HG02642 (cell line): ENCODE measurements around the gene COL21A1.

Experiments used
- ATAC-seq: cut with Tn5 transposase; IDR thresholded peaks from one replicate; pipeline ENCODE4 v1.9.1; 2021; ENCODE audit warnings: mild to moderate bottlenecking; ENCODE audit not compliant: unreplicated experiment, poor library complexity

COL21A1 gene

DNA sequence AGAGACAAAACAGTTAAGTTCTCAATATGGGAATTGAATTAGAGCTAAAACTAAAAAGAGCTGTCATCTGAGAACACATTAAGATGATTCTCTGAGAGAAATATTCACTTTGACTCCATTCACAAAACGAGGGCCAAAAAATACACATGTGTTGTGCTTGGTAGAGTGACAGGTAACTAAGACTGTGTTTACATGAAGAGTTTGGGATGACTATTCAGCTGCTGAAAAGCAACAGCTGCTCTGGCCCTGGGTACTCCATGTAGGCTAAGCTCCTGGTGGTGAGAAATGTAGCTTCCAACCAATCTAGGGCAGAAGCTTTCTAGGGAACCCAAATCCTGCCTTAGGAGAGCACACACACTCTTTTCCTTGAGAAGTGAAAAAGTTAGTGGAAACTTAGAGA is 184.5 kb downstream of the COL21A1 start:
- ATAC-seq, result no peak

DNA sequence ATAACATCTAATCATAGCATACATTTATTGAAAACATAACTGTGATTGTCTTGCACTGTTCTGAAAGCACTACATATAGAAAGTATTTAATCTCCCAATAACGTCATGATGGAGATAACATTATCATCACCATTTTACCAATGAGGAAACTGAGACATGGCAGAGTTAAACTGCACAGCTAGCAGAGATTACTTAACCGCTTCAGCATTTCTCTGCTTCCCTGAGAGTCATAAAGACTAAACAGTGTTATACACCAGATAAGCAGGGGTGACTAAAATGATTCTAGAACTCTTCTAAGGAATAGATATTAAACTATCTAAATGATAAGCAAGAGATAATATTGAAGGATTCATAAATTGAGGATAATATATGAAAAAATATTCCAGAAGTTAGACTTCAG is 188.7 kb downstream of the COL21A1 start:
- ATAC-seq, result no peak

DNA sequence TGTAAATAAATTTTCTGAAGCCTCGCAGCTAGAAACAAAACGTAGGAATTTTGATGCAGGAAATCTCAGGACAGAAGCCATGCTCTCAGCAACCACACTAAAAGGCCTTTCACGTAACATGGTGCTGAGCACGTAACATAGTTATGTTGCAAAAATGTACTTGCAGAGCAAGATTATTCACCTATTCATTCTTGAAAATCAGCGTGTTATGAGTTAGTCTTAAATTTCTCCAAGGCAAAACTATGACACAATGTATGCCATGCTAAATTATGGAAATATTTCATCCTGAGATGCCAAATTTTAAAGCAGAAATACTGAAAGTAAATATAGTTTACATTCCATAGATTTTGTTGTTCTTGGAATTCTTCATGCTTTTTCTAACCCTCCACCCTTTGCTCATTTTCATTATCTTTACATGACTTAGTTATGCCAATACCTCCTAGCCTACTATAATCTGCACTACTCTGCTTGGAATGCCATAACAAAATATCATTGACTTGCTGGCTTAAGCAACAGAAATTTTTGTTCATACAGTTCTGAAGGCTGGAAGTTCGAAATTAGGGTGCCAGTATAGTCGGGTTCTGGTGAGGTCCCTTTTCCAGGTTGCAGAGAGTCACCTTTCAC is 192.2 kb downstream of the COL21A1 start:
- ATAC-seq, result no peak

DNA sequence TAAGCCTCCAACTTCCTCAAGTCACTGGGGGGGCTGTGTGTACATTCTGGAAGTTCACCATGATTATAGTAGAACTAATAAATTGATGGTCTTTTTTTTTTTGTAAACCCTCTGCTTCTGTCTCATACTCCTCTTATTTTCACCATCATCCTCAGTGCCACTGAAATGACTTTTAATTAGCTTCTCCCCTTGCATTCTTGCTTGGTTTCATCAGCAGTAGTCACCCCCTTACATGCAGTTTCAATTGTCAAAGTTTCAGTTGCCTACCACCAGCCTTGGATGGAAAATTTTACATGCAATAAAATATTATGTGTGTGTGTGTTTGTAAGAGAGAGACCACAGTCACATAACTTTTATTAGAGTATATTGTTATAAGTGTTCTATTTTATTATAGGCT is 196.2 kb downstream of the COL21A1 start:
- no peak for ATAC-seq

DNA sequence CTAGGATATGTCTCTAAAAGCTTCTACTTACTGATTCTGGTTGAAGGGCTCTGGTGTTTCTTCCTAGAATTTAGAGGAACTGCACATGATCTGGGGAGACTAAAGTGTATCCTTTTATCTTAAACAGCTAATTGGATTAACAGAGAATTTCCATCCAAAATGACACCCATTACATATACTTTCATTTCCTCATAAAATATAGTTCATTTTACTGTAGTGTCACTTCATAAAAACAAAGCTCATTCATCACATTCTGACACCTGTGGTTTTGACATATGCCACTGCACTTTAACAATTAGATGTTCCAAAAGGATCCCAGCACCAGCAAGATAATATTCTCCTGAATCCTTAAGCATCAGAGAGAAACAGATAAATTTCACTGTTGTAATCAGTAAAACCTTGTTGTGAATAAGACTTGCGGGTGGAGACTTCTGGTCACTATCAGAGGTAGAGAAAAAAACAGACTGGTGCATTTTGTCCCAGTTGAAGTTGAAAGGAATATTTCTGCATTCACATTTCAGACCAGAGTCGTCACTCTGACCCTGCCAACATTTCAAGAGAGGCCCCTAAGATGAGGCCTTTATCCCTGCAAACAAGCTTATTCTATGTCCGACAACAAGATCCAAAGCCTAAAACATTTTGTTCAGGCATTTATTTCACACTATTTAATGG is 196.7 kb downstream of the COL21A1 start:
- no peak for ATAC-seq

DNA sequence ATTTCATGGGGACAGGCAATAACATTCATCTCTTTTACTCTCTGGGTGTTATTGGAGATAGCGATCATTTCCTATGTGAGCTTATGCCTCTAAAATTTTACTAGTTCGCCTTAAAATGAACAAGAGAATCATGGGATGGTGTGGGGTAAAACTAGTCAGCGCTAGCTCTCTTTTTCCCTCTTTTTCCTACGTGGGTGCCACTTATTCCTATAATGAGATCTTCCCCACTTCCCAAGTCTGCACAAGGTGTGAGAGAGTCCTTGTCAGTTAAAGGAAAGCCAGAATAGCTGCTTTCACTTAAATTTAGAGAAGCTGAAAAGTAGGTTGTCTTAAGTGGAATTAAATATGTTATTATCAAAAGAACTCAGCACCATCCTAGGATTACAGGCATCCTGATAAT is 198.8 kb downstream of the COL21A1 start:
- no peak for ATAC-seq

DNA sequence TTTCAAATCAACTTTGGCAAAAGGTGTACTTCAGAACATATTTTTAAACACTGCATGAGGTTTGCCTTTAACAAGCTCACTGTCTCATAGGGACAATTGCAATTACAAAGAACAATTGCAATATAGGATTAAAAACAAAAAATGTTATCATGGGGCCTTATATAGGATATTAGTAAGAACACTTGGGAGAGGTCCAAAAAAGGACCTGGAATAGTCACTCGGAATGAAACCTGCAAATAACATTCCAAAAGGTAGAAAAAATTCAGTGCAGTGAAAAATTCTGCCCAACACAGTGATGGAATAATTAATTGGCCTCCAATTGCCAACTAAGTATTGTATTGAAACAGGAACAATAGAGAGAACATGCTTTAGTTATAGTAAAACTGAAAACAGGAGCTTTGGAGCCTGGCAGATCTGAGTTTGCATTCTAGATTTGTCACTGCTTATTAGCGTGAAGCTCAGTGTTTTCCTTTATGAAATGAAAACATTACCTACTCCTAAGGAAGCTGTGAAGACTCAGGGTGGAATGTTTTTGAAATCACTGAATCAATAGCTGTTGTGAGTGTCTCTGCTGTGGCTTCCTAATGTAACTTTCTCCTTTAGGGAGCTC is 199.3 kb downstream of the COL21A1 start:
- ATAC-seq, result no peak

DNA sequence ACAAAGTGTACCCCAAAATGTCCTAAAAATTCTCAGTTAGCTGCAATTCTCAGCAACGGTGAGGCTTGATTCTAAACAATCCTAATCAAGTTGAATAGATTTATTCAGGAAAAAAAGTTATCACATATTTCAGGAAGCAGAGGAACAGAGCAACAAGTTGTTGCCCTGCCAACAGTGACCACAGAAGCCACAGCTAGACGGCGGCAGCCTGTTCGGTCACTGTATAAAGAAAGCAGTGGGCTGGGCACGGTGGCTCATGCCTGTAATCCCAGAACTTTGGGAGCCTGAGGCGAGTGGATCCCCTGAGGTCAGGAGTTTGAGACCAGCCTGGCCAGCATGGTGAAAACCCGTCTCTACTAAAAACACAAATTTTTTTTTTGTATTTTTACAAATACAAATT is 200.8 kb downstream of the COL21A1 start:
- ATAC-seq, result no peak

DNA sequence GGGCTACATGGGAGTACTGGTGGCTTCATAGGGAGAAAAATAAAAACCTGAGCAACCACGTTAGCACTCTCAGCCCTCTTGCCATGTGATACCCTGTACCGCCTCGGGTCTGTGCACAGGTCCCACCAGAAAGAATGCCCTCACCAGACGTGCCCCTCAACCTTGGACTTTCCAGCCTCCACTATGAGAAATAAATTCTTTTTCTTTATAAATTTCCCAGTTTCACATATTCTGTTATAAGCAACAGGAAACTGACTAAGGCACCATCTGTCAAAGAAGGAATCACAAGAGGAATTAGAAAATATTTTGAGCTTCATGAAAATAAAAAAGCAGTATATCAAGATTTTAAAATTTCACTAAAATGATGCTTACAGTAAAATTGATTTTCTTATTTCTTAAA is 203.6 kb downstream of the COL21A1 start:
- no peak for ATAC-seq

DNA sequence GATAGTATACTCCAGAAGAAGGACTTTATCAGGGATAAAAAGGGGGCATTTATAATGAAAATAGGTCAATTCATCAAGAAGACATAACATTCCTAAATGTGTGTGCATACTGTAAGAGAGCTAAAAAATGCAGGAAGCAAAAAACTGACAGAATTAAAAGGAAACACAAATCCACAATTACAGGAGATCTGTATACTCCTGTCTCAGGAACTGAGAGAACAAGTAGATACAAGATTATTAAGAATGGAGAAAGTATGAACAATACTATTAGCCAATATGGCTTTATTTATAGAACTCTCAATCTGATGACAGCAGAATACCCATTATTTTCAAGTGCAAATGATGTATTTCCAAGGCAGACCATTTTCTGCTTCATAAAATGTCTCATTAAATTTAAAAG is 204.3 kb downstream of the COL21A1 start:
- ATAC-seq, result no peak

DNA sequence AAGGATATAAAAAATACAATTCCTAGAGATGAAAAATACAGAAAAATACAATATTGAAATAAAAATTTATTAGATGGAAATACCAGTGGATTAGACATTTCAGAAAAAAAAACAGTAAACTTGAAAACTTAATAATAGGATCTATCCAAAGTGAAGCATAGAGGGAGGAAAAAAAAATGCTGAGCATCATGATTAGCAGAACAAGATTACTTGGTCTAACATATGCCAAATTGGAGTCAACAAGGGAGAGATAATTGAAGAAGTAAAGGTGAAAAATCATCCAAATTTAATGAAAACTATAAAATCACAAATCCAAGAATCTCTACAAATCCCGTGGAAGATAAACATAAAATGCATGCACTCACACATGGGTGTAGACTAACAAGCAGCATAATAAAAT is 205.8 kb downstream of the COL21A1 start:
- ATAC-seq, result no peak

DNA sequence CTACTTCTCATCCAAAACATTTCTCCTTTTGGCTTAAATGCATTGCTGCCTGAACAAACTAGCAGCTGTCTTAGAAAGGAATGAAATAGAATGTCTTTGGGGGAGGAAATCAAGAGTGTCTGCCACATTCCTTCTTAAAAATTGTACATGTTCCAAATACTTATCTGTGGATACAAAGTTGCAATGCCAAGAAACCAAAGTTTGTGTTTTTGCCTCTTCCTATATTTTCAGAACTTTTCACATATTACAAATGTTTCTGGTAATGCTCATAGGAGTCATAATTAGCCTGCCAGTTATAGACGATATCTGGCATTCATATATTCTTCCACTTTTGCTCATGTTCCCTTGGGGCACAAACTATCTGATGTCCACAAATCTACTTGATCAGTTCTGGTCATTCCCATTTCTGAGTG is 206.5 kb downstream of the COL21A1 start:
- ATAC-seq, result no peak

DNA sequence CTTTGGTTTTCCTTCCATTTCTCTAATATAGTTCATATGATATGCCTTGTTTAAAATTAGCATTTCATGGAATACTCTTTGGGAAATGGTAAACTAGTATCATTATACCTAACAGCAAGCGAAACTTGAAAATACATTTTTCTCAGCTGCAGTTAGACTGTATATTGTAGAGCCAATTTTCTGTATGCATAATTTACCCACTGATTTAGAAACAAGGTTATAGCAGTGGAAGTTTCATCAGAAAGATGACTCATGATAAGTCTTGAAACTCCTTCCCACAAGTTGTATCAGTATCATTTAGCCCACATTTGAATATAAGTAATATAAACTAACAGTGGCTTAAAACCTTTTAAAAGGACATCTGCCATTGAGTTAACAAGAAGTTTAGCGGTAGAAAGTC is 207.2 kb downstream of the COL21A1 start:
- ATAC-seq, result no peak

DNA sequence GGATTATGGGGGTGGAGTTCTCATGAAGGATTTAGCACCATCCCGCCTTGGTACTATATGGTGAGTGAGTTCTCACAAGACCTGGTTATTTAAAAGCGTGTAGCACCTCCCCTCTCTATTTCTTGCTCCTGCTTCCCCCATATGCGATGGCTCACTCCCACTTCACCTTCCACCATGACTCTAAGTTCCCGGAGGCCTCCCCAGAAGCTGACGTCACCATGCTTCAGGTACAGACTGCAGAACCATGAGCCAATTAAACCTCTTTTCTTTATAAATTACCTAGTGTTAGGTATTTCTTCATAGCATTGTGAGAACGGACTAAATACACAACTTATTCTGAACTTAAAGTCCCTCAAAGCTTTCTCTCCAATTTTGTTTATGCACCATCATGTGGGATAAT is 208.6 kb downstream of the COL21A1 start:
- ATAC-seq, result no peak

DNA sequence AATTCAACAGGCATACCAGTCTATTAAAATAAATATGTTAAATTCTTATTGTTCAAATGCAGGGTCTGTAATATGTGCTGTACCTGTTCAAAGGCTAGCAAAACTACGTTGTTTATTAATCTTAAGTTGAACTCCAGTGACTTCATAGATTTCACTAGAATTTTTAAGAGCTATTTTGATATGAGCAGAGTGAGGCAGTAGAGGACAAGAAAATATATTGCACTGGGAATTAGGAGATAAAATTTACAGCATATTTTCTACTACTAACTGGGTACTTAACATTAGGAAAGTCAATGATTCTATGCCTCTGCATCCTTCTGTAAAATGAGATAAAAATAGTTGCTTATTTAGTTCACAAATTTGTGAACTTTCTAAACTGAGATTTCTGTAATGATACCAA is 209.8 kb downstream of the COL21A1 start:
- ATAC-seq, result no peak

DNA sequence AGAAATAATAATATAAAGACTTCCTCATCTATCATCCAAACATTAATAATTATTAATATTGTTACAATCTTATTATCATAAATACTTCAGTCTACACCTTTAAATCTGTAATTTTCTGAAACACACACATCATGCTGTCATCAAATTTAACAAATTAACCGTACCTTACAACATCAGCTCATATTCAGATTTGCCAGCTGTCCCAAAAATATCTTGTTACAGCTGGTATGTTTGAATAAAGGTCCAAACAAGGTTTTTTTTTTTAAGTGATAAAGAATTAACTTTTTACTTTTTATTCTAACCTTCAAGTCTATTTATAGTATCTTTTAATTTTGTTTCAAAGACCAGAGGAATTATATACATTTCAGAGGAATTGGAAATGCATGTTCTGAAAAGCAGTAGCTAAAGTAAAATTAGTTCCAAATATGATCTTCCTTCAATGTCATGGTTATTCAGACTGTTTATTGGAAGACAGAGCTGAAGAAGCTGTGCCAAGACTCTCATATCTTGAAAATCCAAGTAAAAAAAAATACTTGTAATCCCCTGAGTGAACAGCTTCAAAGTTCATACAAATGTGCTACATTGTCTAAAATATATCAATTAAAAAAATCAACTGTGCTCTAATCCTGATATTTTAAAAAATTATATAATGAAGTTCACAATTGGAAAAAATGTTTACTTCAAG is 210.3 kb downstream of the COL21A1 start:
- ATAC-seq, result no peak

DNA sequence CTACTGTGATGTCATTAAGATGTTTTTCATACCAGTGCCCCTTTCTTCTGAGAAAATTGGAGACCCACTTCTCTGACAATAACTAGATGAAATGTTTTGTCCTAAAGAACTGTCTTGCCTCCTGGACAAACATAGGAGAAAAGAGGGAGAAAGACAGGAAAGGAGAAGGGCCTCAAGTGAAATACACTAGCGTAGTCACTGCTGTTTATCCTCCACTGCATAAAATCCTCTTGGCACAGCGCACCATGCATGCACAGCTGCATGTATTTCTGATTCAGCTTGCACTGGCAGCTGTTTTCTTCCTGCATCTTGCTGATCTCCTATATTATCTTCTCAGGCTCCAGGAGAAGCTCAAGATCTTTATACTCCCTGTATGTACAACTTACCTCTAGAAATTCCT is 214.0 kb downstream of the COL21A1 start:
- ATAC-seq, result no peak

DNA sequence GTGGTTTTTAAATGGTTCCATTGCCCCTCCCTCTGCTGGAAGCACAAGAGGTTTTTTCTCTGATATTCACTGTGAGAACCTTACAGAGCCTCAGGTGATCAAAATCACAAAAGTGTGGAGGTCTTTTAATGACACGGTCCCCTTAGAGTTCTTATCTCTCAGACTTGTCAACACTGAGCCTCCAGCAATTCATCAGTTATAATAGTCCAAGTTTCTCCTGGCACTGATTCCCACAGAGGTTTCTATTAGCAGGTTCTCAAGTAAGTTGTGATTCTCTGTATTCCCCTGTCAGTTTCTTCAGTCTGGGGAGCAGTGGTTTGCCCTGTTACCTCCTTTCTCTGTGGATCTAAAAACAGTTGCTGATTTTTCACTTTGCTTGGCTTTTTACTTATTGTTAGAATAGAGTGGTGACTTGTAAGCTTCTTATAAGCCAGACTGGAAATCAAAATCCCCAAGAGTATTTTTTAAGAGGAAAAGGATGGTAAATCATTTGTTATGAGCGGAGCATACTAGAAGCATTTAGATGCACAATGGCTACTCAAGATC is 214.6 kb downstream of the COL21A1 start:
- no peak for ATAC-seq

DNA sequence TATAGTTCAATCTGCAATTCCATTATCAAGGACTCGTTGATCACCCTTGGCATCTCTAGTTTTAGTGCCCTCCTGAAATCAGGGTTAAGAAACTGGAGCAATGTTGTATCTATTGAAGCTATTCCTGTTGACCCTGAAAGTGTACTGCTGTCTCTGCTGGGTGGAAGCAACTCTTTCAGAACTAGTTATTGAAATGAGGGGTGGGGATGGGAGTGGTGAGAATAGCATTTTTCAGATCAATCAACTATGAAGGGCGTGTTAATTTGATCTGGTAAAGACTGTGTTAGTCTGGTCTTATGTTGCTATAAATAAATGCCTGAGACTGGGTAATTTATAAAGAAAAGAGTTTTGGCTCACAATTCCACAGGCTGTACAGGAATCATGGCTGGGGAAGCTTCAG is 219.5 kb downstream of the COL21A1 start:
- no peak for ATAC-seq

DNA sequence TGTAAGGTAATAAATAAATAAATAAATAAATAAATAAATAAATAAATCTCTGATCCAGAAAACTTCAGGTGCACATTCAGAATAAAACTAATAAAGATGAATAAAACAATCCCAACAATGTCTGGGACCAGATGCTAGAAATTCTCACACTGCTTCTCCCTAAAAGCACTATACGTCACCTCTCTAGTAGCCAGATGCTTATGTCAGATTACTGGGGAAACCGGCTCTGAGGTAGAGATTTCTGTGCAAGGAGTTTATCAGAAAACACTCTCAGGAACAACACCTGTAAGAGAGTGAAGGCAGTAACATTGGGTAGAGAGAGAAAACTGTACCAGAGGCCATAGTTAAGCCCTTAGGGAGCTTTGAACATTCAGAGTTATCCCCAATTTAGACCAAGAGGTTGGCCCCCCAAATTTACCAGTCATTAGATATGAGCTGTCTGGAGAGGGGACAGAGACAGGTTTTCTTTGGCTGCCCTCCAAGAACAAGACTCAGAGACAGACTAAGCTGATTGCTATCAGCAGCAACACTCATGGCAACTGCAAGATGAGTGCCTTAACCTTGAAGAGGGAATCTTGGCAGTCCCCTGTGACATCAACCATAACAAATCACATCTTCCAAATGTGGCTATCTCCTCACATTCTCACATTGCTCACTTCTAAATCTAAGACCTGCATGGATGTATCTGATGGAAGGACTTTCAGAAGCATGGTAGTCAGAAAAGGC is 220.8 kb downstream of the COL21A1 start:
- ATAC-seq, result no peak

DNA sequence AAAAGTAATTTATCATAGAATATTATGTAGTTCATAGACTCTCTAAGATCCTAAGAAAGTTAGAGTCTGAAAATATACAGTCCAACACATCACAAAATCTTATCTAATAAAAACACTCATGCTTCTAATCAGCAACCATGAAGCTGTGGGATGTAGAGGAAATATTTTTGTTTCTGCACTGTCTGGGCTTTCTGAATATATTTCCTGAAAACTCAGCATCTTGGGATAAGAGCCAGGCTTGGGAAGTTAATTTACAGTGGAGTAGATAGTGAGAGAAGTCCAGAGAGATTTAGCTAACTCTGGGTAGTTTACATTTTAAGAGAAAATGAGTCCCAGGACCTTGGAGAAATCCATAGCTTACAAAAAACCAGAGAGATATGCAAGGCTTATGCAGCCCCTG is 221.6 kb downstream of the COL21A1 start:
- no peak for ATAC-seq
